HepG2 (cell line): Measurements from ENCODE around the gene NSFL1C. TPM values are rescaled to one million over a fixed set of nuclear protein-coding genes. Genes with fewer than 3 reads are reported as not detected.

Experiments
- BRCA1 ChIP-seq: sonication (generic); formaldehyde crosslinking; IDR thresholded peaks from 2 replicates; pipeline ENCODE4 v1.4.0; 2020; ENCODE audit warnings: missing genetic modification reagents
- CAMTA2 ChIP-seq: sonication (generic); formaldehyde crosslinking; IDR thresholded peaks from 2 replicates; pipeline ENCODE4 v1.4.0; 2020; ENCODE audit warnings: mild to moderate bottlenecking, missing genetic modification reagents, borderline replicate concordance
- CEBPB ChIP-seq: IDR thresholded peaks from 2 replicates; pipeline ENCODE4 v1.6.1; 2011; ENCODE audit warnings: low read depth, low read length, improper control_type of control experiment, borderline replicate concordance
- ETS1 ChIP-seq: sonication (generic); formaldehyde crosslinking; IDR thresholded peaks from 2 replicates; pipeline ENCODE4 v1.4.0; 2020; ENCODE audit warnings: missing genetic modification reagents
- FOXC1 ChIP-seq: sonication (generic); formaldehyde crosslinking; IDR thresholded peaks from 2 replicates; pipeline ENCODE4 v1.8.0; 2022; ENCODE audit warnings: mild to moderate bottlenecking, missing genetic modification reagents, borderline replicate concordance
- IKZF1 ChIP-seq: fragments of 450-650 bp; IDR thresholded peaks from 2 replicates; pipeline ENCODE4 v1.7.1; 2016
- KDM5A ChIP-seq: fragments of 200-600 bp; sonication (generic); IDR thresholded peaks from 2 replicates; pipeline ENCODE4 v1.7.0; 2018; ENCODE audit warnings: antibody characterized with exemption, mild to moderate bottlenecking, low read length, borderline replicate concordance
- NR2C2 ChIP-seq: sonication (generic); formaldehyde crosslinking; IDR thresholded peaks from 2 replicates; pipeline ENCODE4 v1.4.0; 2020; ENCODE audit warnings: missing genetic modification reagents, mild to moderate bottlenecking, moderate library complexity, borderline replicate concordance
- RCOR2 ChIP-seq: IDR thresholded peaks from 2 replicates; pipeline ENCODE4 v1.6.1; 2016; ENCODE audit warnings: missing biosample characterization, missing genetic modification reagents
- SCMH1 ChIP-seq: sonication (generic); formaldehyde crosslinking; IDR thresholded peaks from 2 replicates; pipeline ENCODE4 v1.9.0; 2021; ENCODE audit warnings: missing genetic modification reagents, mild to moderate bottlenecking, borderline replicate concordance
- SIN3B ChIP-seq: fragments of 150-350 bp; IDR thresholded peaks from 2 replicates; pipeline ENCODE4 v1.6.1; 2014; ENCODE audit warnings: low read length
- TCF12 ChIP-seq, 2 experiments: fragments of 450-650 bp in 1 of 2; sonication (generic) in 1 of 2; formaldehyde crosslinking in 1 of 2; IDR thresholded peaks; 2 replicates each; pipeline versions ENCODE4 v1.6.1 to v1.8.0; 2017 to 2022; ENCODE audit warnings: antibody characterized with exemption in 1 of 2, mild to moderate bottlenecking in 1 of 2, missing genetic modification reagents in 1 of 2, moderate library complexity in 1 of 2
- TMF1 ChIP-seq: sonication (generic); formaldehyde crosslinking; IDR thresholded peaks from 2 replicates; pipeline ENCODE4 v1.8.1; 2022; ENCODE audit warnings: low read depth, missing genetic modification reagents
- ZFP36L1 ChIP-seq: sonication (generic); formaldehyde crosslinking; IDR thresholded peaks from 2 replicates; pipeline ENCODE4 v1.8.0; 2022; ENCODE audit warnings: mild to moderate bottlenecking, missing genetic modification reagents, moderate library complexity
- ZFYVE20 ChIP-seq: sonication (generic); formaldehyde crosslinking; IDR thresholded peaks from 2 replicates; pipeline ENCODE4 v1.8.0; 2023; ENCODE audit warnings: low read depth, mild to moderate bottlenecking, moderate library complexity, missing genetic modification reagents, borderline replicate concordance
- ZNF205 ChIP-seq: IDR thresholded peaks from 2 replicates; pipeline ENCODE4 v1.6.1; 2018; ENCODE audit warnings: missing biosample characterization, missing genetic modification reagents
- ZNF256 ChIP-seq: sonication (generic); formaldehyde crosslinking; conservative IDR thresholded peaks from 2 replicates; pipeline ENCODE4 v1.4.0; 2020; ENCODE audit warnings: missing genetic modification reagents
- ZNF281 ChIP-seq: sonication (generic); formaldehyde crosslinking; IDR thresholded peaks from 2 replicates; pipeline ENCODE4 v1.4.0; 2020; ENCODE audit warnings: missing genetic modification reagents, borderline replicate concordance
- ZNF329 ChIP-seq: sonication (generic); formaldehyde crosslinking; IDR thresholded peaks from 2 replicates; pipeline ENCODE4 v1.9.0; 2021; ENCODE audit warnings: low read depth, mild to moderate bottlenecking, missing genetic modification reagents
- ZNF558 ChIP-seq: sonication (generic); formaldehyde crosslinking; IDR thresholded peaks from 2 replicates; pipeline ENCODE4 v1.9.0; 2022; ENCODE audit warnings: mild to moderate bottlenecking, missing genetic modification reagents, borderline replicate concordance
- ZNF572 ChIP-seq: sonication (generic); formaldehyde crosslinking; IDR thresholded peaks from 2 replicates; pipeline ENCODE4 v1.5.1; 2020; ENCODE audit warnings: mild to moderate bottlenecking, missing genetic modification reagents
- ZNF761 ChIP-seq: sonication (generic); formaldehyde crosslinking; conservative IDR thresholded peaks from 2 replicates; pipeline ENCODE4 v1.4.0; 2020; ENCODE audit warnings: mild to moderate bottlenecking, missing genetic modification reagents
- polyA plus RNA-seq, 8 experiments: library from polyadenylated mRNA; depleted of rRNA in 3 of 8; stranded (reverse) in 7 of 8; unstranded in 1 of 8; fragments of >200 nt; fragmentation: Illumina TruSeq in 4 of 8; extraction: Trizol in 4 of 8; gene quantifications; 2 replicates each; pipeline versions ENCODE4 v1.2.1 to v1.2.3, GENCODE V29; 2011 to 2016; ENCODE audit warnings: low read depth in 4 of 8, missing spikeins in 1 of 8, mixed read lengths in 1 of 8; ENCODE audit not compliant: insufficient read depth in 1 of 8
- total RNA-seq, 5 experiments: library from RNA; depleted of rRNA; stranded (reverse); fragments of >200 nt; fragmentation: Illumina TruSeq; extraction: Trizol; gene quantifications; 2 replicates each; pipeline ENCODE4 v1.2.3, GENCODE V29; 2016; ENCODE audit warnings: low read depth in 1 of 5
- TF ChIP-seq, protein P1 (sequence below): sonication (generic); formaldehyde crosslinking; IDR thresholded peaks from 2 replicates; pipeline ENCODE4 v1.4.0; 2020; ENCODE audit warnings: missing genetic modification reagents, borderline replicate concordance

The NSFL1C gene
- total and polyA plus RNA-seq, 2 of the 13 experiments (the other 11 are each of a cell fraction or from before 2014, with no cell fraction given), result 22.9 to 62.7 TPM

- TF ChIP-seq BRCA1 (0 out of 2 replicates have a peak, but pooled peaks have one; percentile 60), TCF12 (IDR thresholded peaks at IDR 0.05) (no peak), TCF12 (CRISPR knock-in tag; IDR thresholded peaks at IDR 0.05) (no peak), TMF1 (no peak), FOXC1 (CRISPR knock-in tag) (no peak), SIN3B (no peak), ZNF281 (CRISPR knock-in tag) (0 out of 2 replicates have a peak, but pooled peaks have one; percentile 2), ETS1 (CRISPR knock-in tag) (peak; percentile 16; the same call in 1 of the 2 replicates), ZFP36L1 (peak; percentile 76), ZNF761 (CRISPR knock-in tag) (no peak), IKZF1 (no peak), KDM5A (no peak), RCOR2 (CRISPR knock-in tag) (no peak), ZFYVE20 (CRISPR knock-in tag) (no peak), ZNF329 (CRISPR knock-in tag) (0 out of 2 replicates have a peak, but pooled peaks have one; percentile 44), ZNF256 (no peak), CEBPB (no peak), ZNF558 (CRISPR knock-in tag) (peak; percentile 25; the same call in 1 of the 2 replicates), NR2C2 (no peak), CAMTA2 (0 out of 2 replicates have a peak, but pooled peaks have one; percentile 11), ZNF572 (0 out of 2 replicates have a peak, but pooled peaks have one; percentile 11), ZNF205 (no peak), SCMH1 (CRISPR knock-in tag) (no peak)
- TF ChIP-seq, protein P1, sequence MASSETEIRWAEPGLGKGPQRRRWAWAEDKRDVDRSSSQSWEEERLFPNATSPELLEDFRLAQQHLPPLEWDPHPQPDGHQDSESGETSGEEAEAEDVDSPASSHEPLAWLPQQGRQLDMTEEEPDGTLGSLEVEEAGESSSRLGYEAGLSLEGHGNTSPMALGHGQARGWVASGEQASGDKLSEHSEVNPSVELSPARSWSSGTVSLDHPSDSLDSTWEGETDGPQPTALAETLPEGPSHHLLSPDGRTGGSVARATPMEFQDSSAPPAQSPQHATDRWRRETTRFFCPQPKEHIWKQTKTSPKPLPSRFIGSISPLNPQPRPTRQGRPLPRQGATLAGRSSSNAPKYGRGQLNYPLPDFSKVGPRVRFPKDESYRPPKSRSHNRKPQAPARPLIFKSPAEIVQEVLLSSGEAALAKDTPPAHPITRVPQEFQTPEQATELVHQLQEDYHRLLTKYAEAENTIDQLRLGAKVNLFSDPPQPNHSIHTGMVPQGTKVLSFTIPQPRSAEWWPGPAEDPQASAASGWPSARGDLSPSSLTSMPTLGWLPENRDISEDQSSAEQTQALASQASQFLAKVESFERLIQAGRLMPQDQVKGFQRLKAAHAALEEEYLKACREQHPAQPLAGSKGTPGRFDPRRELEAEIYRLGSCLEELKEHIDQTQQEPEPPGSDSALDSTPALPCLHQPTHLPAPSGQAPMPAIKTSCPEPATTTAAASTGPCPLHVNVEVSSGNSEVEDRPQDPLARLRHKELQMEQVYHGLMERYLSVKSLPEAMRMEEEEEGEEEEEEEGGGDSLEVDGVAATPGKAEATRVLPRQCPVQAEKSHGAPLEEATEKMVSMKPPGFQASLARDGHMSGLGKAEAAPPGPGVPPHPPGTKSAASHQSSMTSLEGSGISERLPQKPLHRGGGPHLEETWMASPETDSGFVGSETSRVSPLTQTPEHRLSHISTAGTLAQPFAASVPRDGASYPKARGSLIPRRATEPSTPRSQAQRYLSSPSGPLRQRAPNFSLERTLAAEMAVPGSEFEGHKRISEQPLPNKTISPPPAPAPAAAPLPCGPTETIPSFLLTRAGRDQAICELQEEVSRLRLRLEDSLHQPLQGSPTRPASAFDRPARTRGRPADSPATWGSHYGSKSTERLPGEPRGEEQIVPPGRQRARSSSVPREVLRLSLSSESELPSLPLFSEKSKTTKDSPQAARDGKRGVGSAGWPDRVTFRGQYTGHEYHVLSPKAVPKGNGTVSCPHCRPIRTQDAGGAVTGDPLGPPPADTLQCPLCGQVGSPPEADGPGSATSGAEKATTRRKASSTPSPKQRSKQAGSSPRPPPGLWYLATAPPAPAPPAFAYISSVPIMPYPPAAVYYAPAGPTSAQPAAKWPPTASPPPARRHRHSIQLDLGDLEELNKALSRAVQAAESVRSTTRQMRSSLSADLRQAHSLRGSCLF (CRISPR knock-in tag), result no peak
Measured at GRCh38 chr20:1392443-1392692, 74.3 kb downstream of the NSFL1C start (continued).
